Right hindlimb (tissue), 1 donor: Measurements from ENCODE around the gene RANBP10.
"Not testable (repeated sequence)": the region's sequence is repeated elsewhere in the genome, so short reads cannot be mapped to it uniquely, and the experiment has no call there.

Experiments
- DNase-seq: peaks from one replicate; pipeline ENCODE4 v3.0.0-alpha.2; 2018

Gene RANBP10

DNA sequence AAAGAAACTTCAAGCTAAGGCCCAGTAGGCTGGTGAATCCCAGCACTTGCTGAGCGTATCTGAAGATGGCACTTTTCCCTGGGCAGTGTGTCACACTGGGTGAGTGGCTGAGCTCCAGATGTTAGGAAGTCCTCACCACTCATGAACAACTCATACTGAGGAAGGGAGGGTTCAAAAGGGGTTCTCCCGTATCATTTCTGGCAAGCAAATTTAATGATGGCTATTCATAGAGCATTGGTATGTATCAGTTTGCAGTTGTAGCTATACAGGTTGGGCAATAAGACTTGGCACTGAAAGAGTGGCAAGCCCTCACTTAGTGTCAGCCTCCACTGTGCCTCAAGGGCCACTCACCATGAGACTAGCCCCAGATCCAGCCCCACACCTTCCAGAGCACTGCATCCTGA is 98.0 kb downstream of the RANBP10 start:
- DNase-seq: no peak

DNA sequence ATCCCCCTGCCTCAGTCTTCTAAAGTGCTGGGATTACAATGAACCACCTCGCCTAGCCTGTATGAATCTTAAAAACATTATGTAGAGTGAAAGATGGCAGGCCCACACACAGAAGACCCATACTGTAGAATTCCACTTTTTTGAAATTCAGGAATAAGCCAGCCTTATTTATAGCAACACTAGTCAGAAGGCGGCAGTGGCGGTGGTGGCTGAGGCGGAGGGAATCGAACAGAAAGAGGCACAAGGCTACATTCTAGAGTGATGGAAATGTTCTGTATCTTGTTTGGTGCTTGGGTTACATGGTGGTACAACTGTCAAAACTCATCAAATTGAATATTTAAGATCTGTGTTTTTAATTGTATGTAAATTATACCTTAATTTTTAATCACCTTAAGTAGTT is 98.6 kb downstream of the RANBP10 start:
- DNase-seq: no peak

DNA sequence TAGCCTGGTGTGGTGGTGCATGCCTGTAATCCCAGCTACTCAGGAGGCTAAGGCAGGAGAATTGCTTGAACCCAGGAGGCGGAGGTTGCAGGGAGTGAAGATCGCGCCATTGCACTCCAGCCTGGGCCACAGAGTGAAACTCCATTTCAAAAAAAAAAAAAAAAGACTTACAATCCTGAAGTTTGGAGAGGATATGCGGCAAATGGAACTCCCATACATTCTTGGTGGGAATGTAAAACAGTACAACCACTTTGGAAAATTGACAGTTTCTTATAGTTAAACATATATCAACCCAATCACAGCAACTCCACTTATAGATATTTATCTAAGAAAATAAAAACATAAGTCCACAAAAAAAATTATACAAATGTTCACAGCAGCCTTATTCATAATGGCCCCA is 99.2 kb downstream of the RANBP10 start:
- DNase-seq: no peak

DNA sequence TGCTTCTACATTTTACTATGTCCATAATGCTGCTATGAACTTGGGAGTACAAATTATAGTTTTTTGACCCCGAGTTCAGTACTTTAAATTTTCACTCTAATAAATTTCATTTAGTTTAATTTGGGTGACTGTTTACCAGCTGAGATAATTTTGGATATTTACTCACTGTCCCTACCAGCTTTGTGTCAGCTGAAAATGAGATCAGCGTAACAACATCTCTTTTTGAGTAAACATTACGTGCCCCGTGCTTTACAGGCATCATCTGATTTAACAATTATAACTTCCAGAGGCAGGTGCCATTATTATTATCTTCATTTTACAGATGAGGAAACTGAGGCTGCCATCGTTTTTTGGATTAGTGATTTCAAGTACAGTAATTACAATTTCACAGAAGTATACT is 102.2 kb downstream of the RANBP10 start:
- DNase-seq: no peak

DNA sequence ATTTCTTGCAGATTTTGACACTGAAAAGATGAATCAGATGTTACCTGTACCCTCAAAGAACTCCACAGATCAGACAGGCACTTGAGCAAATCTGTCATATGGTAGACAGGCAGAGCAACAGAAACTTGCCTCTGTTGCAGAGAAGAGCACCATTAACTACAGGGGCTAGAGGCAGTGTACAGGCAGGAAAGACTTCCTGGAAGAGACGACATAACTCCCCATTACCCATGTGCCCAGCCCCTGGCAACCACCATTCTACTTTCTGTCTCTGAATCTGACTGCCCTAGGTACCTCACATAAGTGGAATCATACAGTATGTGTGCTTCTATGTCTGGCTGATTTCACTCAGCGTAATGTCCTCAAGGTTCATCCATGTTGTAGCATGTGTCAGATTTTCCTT is 102.7 kb downstream of the RANBP10 start:
- DNase-seq: no peak

DNA sequence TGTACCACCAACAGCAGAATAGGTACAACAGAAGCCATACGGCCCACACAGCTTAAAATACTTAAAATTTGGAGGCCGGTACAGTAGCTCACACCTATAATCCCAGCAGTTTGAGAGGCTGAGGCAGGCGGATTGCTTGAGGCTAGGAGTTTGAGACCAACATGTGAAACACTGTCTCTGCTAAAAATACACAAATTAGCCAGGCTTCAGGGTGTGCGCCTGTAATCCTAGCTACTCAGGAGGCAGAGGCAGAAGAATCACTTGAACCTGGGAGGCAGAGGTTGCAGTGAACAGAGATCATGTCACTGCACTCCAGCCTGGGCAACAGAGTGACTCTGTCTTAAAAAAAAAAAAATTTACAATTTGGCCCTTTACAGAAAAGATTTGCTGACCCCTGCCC is 104.2 kb downstream of the RANBP10 start:
- no peak for DNase-seq

DNA sequence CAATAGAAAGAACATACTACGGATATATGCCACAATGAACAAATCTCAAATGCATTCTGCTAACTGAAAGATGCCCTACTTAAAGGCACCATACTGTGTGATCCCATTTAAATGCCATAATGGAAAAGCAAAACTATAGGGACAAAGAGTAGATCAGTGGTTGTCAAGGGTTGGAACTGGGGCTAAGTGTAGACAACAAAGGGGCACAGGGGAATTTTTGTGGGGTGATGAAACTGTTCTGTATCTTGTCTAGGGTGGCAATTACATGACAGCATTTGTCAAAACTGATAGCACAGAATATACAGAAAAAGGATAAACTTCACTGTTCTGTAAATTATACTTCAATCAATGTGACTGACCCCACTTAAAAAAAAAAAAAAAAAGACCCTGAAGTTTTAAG is 104.9 kb downstream of the RANBP10 start:
- DNase-seq: no peak

DNA sequence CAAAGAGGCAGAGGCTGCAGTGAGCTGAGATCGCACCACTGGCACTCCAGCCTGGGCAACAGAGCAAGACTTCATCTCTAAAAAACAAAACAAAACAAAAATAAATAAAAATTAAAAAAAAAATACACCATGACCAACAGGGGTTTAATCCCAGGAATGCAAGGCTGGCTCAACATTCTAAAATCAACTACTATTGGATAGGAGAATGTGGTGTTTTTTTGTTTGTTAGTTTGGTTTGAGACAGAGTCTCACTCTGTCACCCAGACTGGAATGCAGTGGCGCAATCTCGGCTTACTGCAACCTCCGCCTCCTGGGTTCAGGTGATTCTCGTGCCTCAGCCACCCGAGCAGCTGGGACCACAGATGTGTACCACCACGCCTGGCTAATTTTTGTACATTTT is 107.1 kb downstream of the RANBP10 start:
- no peak for DNase-seq

DNA sequence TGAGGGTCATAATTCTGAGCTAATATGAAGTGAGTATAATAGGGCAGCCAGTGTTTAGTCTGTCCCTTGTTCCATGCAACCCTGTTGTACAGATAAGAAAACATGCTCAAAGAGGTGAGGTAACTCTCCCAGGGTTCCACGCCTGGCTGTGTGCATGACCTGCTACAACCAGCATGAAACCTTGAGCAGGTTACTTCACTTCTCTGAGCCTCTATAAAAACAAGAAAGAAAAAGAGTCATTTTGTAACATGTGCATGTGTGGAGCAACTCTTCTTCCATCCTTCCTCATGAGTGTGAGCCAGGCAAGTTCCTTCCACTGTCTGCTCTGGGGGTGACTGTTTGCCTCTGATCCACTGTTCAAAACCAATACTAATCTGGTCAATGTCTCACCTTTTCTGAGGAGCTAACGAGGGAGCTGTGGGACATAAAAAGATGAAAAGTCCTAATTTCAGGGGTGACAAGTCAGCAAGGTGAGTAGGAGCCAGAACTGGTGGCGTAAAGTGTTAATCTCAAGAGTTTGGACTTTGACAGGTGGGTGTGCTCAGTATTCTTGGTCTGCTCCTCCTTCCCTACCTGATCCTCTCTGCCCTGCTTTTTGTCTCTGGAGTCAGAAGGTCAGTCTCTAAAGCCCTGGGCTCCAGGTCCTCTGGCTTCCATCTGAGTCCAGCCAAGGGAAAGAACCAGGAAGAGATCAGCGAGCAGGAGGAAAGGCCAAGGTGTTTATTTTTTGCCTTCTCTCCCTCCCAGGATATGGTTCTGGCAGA is 108.8 kb downstream of the RANBP10 start:
- DNase-seq: no peak

DNA sequence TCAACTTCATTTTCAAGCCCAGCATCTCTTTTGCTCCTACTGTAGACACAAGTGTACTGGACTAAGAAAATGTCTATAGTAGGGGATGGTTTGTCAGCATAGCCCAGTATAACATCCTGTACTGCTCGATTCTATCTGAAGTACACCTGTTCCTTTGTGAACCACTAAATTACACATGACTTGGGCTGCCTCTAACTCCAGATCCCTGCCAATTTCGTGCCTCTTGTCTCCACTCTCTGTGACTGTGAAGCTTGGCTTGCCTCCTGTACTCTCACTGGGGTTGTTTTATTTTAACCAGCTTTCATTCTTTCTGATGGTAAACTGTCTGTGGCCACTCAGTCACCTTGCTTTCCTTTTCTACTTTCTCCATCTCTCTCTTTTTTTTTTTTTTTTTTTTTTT is 111.7 kb downstream of the RANBP10 start:
- DNase-seq: no peak

DNA sequence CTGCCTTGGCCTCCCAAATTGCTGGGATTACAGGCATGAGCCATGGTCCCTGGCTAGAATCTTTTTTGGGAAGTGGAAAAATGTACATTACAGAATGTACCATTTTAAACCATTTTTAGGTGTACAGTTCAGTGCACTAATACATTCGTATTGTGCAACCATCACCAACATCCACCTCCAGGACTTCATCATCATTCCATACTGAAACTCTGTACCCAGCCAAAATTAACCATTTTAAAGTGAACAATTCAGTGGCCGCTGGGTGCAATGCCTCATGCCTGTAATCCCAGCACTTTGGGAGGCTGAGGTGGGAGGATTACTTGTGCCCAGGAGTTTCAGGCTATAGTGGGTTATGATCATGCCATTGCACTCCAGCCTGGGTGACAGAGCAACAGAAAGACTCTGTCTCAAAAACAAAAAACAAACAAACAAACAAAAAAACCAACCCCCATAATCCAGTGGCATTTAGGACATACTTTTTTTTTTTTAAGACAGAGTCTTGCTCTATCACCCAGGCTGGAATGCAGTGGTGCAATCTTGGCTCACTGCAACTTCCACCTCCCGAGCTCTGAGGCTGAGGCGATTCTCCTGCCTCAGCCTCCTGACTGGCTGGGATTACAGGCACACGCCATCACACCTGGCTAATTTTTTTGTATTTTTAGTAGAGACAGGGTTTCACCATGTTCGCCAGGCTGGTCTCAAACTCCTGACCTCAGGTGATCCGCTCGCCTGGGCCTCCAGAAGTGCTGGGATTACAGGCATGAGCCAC is 112.7 kb downstream of the RANBP10 start:
- DNase-seq: not testable (repeated sequence)

DNA sequence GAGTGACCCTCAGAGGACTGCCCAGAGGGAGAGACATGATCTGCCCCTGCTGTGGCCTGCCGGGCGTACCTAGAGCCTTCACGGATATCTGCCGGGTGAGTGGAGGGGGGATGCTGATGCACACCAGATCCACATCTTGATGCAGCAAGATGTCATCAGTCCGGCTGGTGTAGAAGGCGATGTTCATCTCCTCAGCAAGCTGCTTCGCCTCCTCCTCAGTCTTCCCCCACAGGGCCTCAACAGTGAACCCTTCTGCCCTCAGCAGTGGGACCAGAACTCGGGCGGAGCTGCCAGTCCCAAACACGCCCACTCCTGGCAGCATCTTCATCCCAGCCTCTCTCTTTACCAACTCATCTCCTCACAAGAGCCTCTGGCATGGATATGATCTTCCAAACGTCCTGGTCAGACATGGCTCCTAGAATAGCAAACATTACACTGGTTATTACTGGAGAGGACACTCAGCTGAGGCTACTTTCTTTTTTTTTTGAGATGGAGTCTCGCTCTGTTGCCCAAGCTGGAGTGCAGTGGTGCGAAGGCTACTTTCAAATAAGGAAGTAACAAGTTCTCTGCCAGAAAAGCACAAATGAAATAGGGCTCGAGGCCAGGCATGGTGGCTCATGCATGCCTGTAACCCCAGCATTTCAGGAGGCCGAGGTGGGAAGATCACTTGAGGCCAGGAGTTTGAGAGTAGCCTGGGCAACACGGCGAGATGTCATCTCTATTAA is 120.8 kb downstream of the RANBP10 start:
- no peak for DNase-seq

DNA sequence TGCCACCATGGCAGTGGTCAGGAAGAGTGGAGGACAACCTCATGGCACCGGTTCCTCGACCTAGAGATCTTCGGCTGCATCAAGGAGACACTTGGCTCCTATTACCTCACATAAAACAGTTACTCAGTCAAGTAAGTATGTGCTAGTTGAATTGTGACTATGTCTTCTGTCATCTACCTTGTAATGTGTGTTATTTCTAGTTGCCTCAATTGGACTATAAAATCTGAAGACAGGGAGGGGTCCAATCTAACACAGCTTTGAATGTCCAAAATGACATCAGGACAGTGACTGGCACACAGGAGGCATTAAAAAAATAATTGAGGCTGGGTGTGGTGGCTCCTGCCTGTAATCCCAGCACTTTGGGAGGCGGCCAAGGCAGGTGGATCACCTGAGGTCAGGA is 122.6 kb downstream of the RANBP10 start:
- no peak for DNase-seq

DNA sequence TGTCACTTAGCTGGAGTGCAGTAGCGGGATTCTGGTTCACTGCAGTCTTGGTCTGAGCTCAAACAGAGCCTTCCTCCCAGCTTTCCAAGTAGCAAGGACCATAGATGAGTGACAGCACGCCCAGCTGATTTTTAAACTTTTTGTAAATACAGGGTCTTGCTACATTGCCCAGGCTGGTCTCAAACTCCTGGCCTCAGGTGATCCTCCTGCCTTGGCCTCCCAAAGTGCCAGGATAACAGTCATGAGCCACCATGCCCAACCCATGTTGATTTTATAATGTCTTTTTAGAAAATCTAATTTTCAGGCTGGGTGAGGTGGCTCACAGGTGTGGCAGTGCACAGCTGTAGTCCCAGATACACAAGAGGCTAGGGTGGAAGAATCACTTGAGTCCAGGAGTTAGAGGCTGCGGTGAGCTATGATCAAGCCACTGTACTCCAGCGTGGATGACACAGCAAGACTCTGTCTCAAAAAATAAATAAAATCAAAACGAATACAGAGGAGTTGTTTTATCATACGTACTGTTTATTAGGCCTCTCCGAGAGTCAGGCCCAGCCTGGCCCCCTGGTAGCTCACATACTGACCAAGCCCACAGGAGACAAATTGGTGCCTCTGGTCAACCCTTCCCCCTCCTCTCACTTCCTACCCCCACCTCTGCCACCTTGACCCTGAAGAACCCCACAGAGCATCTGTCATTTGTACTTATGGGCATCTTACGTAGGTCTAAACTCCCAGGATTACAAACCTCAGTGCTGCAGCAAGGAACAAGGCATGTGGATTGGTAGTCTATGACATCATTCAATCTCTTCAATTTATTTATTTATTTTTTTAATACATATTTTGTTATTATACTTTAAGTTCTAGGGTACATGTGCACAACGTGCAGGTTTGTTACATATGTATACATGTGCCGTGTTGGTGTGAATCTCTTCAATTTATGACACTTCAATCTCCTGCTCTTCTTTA is 126.1 kb downstream of the RANBP10 start:
- DNase-seq: no peak

DNA sequence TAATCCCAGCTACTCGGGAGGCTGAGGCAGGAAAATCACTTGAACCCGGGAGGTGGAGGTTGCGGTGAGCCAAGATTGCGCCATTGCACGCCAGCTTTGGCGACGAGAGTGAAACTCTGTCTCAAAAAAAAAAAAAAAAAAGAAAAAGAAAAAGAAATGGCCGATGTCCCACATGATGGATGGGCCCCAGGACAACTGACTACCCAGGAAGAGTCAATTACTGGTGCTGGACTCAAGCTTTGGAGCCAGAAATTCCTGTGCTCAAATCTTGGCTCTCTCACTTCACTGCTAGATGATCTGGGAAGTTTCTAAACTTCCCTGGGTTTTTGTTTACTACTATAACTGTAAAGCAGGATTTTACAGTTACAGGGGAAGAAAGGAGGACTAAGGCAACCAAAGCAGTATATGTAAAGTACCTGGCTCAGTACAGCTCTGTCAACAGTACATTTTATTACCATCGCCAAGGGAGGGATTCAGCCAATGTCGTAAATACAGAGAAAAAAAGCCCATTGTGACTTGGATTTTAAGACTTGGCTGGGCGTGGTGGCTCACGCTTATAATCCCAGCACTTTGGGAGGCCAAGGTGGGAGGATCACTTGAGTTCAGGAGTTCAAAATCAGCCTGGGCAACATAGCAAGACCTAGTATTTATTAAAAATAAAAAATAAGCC is 127.9 kb downstream of the RANBP10 start:
- no peak for DNase-seq

DNA sequence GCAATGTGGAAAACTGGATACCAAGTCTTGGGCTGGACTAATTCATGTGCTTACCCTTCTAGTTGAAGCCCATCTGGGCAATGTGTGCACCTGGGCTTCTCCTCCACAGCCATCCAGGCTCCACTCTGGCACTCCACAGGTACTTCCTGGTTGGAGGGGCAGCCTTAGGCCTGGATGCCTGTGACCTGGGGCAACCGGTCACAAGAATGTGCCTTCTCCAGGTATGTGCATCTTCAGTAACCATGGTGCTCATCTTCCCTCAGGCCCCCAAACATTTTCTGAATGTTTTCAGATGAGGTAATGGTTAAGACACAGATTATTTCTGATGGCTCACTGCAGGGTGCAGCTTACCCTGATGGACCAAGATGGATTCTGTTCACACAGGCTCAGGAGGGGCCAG is 128.6 kb downstream of the RANBP10 start:
- DNase-seq: no peak

DNA sequence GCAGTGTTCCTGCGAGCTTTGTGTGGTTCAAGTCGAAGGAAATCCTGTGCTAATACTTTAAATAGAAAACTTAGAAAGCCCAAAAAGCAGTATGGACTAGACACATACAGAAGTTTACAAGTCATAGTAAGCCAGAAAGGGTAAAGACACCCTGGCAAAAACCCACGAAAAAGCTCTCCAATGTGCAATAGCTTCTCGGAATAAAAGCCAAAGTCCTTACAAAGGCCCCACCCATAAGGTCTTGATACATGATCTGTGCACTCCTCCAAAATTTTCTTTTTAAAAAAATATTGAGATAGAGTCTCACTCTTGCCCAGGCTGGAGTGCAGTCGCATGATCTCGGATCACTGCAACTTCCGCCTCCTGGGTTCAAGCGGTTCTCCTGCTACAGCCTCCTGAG is 129.4 kb downstream of the RANBP10 start:
- no peak for DNase-seq

DNA sequence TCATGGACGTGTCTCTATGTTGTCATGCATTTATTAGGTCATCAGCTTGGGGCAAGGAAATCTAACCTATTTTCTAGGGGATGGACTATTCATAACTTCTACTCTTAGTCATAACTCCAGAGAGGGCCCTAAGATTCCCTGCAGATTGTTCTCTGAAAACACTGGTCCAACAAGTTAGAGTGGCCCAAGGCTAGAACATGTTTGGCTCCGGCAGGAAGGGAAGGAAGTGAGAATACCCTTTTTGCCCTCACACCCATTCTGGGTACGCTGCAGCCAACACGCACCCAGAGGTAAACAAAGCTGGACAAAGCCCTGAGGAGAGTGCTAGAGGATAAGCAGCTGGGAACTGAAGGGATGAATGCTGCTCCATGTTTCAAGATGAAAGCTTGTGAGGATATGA is 129.8 kb downstream of the RANBP10 start:
- DNase-seq: no peak

DNA sequence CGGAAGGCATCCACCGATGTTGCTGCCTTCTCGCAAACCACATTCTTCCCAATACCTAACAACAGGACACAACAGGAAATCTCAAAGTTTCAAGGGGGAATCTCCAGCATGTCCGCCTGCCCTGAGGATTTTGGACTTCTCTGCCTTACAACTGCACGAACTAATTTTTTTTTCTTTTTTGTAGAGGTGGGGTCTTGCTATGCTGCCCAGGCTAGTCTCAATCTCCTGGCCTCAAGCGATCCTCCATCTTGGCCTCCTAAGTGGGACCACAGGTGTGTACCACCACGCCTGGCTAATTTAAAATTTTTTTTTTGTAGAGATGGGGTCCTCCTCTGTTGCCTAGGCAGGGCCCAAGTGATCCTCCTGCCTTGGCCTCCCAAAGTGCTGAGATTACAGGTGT is 130.4 kb downstream of the RANBP10 start:
- no peak for DNase-seq

DNA sequence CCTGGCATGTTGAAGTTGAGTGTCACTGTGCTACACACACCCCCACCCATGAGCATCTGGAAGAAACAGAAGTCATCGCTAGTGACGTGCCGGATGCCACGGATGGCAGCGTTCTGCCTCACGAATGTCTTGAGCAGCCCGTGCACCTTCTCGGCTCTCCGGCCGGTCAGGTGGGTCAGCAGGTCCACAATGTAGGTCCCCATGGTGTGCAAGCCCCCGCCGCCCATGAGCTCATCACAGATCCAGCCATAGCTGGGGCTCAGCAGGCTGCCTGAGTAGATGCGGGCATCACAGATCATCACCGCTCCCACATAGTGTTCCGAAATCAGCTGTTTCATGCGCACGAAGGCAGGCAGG is 130.8 kb downstream of the RANBP10 start:
- DNase-seq: no peak

DNA sequence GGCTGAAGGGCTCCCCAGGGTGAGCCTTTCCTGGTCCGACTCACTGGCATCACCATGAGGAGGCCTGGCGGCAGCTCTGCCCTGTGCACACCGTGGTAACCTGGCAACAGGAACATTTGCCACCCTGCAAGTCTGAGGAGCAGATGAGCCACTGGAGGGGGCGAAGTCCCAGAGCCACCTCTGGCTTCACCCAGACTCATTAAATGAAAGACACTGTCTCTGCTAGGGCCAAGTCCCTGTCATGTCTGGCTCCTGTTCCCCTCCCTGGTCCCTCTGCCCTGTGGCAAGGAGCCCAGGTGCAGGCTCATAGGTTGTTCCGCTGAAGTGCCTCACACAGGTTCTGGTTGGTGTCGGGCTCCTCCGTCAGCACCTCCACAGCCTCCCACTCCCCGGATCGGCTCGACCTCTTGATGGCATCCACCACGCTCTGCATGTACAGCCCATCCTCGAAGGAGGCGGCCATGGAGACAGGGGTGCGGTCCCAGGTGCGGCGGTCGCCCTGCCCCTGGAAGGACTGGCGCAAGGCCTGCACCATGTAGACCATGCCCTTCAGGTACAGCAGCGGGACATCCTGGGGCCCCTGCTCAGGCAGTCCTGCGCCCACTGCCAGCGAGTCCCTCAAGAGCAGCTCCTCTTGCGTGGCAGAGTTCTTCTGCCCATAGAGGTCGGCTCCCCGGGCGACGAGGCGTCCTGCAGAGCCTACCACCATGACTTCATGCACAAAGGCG is 131.3 kb downstream of the RANBP10 start:
- no peak for DNase-seq
